Thoracic aorta (tissue), 2 donors: Measurements from ENCODE around the gene PKM. TPM values are rescaled to one million over a fixed set of nuclear protein-coding genes. Genes with fewer than 3 reads are reported as not detected.

Experiments used
- ATAC-seq: fragments of 150-250 bp; one replicate; pipeline ENCODE4 v1.8.0; 2017; ENCODE audit warnings: low read depth; ENCODE audit not compliant: insufficient number of reproducible peaks, low FRiP score
- DNase-seq: peaks from one replicate; pipeline ENCODE4 v3.0.0-alpha.2; 2020; ENCODE audit warnings: low spot score
- H3K27ac ChIP-seq, 2 donors: fragments of 200-600 bp; sonication (generic); 1 replicate in 1 of 2; 2 replicates in 1 of 2; pipeline ENCODE4 v1.5.1; 2016; ENCODE audit warnings: mild to moderate bottlenecking in 2 of 2, moderate library complexity in 2 of 2
- H3K27me3 ChIP-seq: fragments of 200-600 bp; sonication (generic); replicated peaks from 2 replicates; pipeline ENCODE4 v1.6.0; 2016; ENCODE audit warnings: mild to moderate bottlenecking; ENCODE audit not compliant: insufficient read depth
- H3K36me3 ChIP-seq: fragments of 200-600 bp; sonication (generic); one replicate; pipeline ENCODE4 v1.5.1; 2016
- H3K4me1 ChIP-seq, 2 donors: fragments of 200-600 bp; sonication (generic); 1 replicate in 1 of 2; 2 replicates in 1 of 2; pipeline versions ENCODE4 v1.5.1 to v1.6.0; 2016; ENCODE audit warnings: low read depth in 2 of 2, mild to moderate bottlenecking in 1 of 2; ENCODE audit not compliant: control insufficient read depth in 1 of 2
- H3K4me3 ChIP-seq: fragments of 200-600 bp; sonication (generic); 2 replicates; pipeline ENCODE4 v1.5.1; 2016; ENCODE audit warnings: mild to moderate bottlenecking
- H3K9me3 ChIP-seq: fragments of 200-600 bp; sonication (generic); 2 replicates; pipeline ENCODE4 v1.5.1; 2016
- CTCF ChIP-seq: fragments of 200-600 bp; sonication (generic); IDR thresholded peaks from one replicate; pipeline ENCODE4 v1.5.1; 2019; ENCODE audit warnings: antibody characterized with exemption
- total RNA-seq, 2 donors: library from RNA; depleted of rRNA; stranded (reverse); fragments of >200 nt; gene quantifications; one replicate each; pipeline versions ENCODE4 v1.1.0 to v1.2.3, GENCODE V29; 2016

PKM gene
- total RNA-seq, 2 donors from 2014 or later: 515 to 544 TPM

GRCh38 chr15:72229076-72229946 lies 1.7 kb downstream of the PKM start:
- Histone ChIP-seq H3K4me1 (peaks cover 35 to 52% of the 10 kb centered on the region in 2 donors), H3K9me3 (no peaks in the 10 kb centered on the region), H3K36me3 (no peaks in the 10 kb centered on the region), H3K27ac (peak overlapping the region; percentile 96 to 99), H3K4me3 (peak overlapping the region; percentile 93), H3K27me3 (no peaks in the 10 kb centered on the region)
- ATAC-seq (no peak), DNase-seq (no peak)
- TF ChIP-seq CTCF: no peak

DNA sequence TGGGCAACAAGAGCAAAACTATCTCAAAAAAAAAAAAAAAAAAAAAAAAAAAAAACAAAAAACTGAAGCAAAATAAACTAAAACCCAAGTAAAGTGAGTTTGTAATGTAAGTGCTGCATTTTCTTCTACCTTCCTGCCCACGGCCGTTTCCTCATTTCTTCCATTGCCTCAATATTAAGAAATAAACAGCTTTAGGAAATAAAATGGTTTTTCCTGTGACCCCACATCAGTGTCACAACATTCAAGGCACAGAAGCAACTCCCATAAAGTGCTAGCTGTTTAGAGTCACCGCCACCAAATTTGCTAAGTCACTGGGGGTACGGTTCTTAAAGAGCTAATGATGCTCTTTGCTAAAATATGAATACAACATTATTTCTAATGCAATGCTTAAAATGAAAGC lies 3.3 kb downstream of the PKM start:
- Histone ChIP-seq H3K27me3 (no peaks in the 10 kb centered on the region), H3K4me3 (peak overlapping the region; percentile 93), H3K9me3 (no peaks in the 10 kb centered on the region), H3K27ac (peak overlapping the region; percentile 96 to 99), H3K36me3 (no peaks in the 10 kb centered on the region), H3K4me1 (peaks cover 36 to 57% of the 10 kb centered on the region in 2 donors)
- ATAC-seq (no peak), DNase-seq (no peak)
- TF ChIP-seq CTCF: no peak

GRCh38 chr15:72227192-72227586 lies 3.8 kb downstream of the PKM start:
- Histone ChIP-seq H3K4me3 (peak overlapping the region; percentile 57), H3K4me1 (peaks cover 36 to 57% of the 10 kb centered on the region in 2 donors)

GRCh38 chr15:72223278-72223677 lies 7.7 kb downstream of the PKM start:
- H3K36me3 ChIP-seq: peaks cover 12% of the 10 kb centered on the region
- H3K4me1 ChIP-seq: peaks cover 27 to 56% of the 10 kb centered on the region in 2 donors
- DNase-seq (no peak), ATAC-seq (no peak)
- no peaks in the 10 kb centered on the region for H3K27me3 ChIP-seq
- H3K9me3 ChIP-seq: no peaks in the 10 kb centered on the region
- H3K27ac ChIP-seq: no peak overlapping the region
- H3K4me3 ChIP-seq: no peak overlapping the region
- no peak for TF ChIP-seq CTCF

More at GRCh38 chr15:72227192-72227586, 3.8 kb downstream of the PKM start:
- ATAC-seq: no peak
- H3K27ac ChIP-seq: peak overlapping the region; percentile 96 to 99
- no peaks in the 10 kb centered on the region for H3K36me3 ChIP-seq
- TF ChIP-seq CTCF: no peak
- H3K9me3 ChIP-seq: no peaks in the 10 kb centered on the region
- no peaks in the 10 kb centered on the region for H3K27me3 ChIP-seq
- no peak for DNase-seq

DNA sequence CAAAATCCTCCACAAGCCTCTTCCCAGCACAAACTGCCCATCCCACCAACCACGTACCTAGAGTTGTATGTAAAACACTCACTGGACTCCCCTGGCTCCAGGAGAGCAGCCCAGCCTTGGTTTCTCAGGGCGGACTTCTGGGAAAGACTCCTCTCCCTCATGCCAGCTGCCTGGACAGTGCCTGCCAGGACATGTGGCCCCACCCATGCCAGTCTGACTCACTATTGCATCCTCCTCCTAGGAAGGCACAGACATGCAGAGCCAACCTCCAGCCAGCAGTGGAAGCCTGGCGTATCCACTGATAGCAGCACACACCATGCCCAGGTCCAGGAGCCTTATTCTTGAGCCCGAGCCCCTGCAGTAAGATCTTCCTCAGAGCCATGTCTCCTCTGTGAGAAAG lies 8.6 kb downstream of the PKM start:
- Histone ChIP-seq H3K4me3 (no peak overlapping the region), H3K27me3 (no peaks in the 10 kb centered on the region), H3K36me3 (peaks cover 21% of the 10 kb centered on the region), H3K9me3 (no peaks in the 10 kb centered on the region), H3K4me1 (peaks cover 24 to 47% of the 10 kb centered on the region in 2 donors), H3K27ac (peak overlapping the region in 1 of 2 donors; percentile 8)
- DNase-seq (peak; percentile 28), ATAC-seq (no peak)
- TF ChIP-seq CTCF: no peak
